Vagina (tissue), 2 donors: Measurements from ENCODE around the gene STARD13.

Experiments used
- POLR2AphosphoS5 ChIP-seq, 2 donors: sonication (generic); formaldehyde crosslinking; IDR thresholded peaks; one replicate each; pipeline ENCODE4 v1.9.0; 2017; ENCODE audit warnings: antibody characterized with exemption in 2 of 2, mild to moderate bottlenecking in 2 of 2, low read depth in 1 of 2; ENCODE audit not compliant: insufficient read depth in 1 of 2
- TF ChIP-seq, protein P1 (sequence below), 3 experiments: fragments of 450-650 bp in 2 of 3; fragments of 200-600 bp in 1 of 3; sonication (generic) in 1 of 3; IDR thresholded peaks; one replicate each; pipeline ENCODE4 v1.5.1; 2017 to 2019; ENCODE audit warnings: antibody characterized with exemption in 3 of 3, mild to moderate bottlenecking in 2 of 3, moderate library complexity in 2 of 3

DNA sequence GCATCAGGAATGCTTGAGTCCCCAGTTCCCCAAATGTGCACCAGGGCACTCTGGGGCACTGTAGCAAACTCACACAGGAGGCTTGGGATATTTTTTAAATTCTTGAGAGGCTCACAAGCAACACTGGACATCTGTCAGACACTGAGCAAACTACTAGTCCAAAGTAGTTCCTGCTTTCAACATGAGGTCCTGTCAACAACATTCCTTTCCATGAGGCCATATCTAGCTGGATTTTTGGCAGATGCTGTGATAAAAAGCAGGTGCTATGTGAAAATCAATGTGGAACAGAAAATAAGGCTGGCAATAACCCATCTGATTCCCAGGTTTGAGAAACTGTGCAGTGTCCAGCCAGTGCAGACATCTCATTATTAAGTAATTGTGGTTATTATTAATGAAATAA, 50.5 kb downstream of the STARD13 start:
- TF ChIP-seq POLR2AphosphoS5 (IDR thresholded peaks at IDR 0.05; ENCODE audit: insufficient read depth in 1 of 2, low read depth in 1 of 2), result no peak
- TF ChIP-seq, protein P1, sequence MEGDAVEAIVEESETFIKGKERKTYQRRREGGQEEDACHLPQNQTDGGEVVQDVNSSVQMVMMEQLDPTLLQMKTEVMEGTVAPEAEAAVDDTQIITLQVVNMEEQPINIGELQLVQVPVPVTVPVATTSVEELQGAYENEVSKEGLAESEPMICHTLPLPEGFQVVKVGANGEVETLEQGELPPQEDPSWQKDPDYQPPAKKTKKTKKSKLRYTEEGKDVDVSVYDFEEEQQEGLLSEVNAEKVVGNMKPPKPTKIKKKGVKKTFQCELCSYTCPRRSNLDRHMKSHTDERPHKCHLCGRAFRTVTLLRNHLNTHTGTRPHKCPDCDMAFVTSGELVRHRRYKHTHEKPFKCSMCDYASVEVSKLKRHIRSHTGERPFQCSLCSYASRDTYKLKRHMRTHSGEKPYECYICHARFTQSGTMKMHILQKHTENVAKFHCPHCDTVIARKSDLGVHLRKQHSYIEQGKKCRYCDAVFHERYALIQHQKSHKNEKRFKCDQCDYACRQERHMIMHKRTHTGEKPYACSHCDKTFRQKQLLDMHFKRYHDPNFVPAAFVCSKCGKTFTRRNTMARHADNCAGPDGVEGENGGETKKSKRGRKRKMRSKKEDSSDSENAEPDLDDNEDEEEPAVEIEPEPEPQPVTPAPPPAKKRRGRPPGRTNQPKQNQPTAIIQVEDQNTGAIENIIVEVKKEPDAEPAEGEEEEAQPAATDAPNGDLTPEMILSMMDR (IDR thresholded peaks at IDR 0.05), result no peak
